ENCODE results near the gene PKD1L1. TPM values are rescaled to one million over a fixed set of nuclear protein-coding genes. Genes with fewer than 3 reads are reported as not detected.

The PKD1L1 gene
- total RNA-seq, 4 donors from 2014 or later = 0.41 to 37.4 (median 17.5) TPM

DNA sequence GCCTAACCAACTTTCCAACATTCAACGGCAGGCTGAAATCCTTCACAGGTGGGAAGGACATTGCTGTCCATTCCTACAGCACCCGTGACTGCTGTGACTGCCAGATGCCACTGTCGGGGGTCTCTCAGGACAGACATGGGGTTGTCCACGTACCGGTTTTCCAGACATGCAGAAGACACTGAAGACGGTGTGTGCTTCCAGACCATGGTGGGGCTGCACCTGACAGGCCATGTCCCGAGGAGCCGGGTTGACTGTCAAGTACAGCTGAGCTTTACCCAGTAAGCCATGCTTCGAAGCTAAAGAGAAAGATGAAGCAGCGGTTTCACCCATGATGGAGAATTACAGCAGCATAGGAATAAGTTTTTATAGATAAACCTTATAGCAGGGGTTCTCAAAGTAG lies 70.9 kb downstream of the PKD1L1 start:
- Histone ChIP-seq H3K27me3 (no peaks in the 10 kb centered on the region), H3K36me3 (no peaks in the 10 kb centered on the region), H3K9me3 (no peaks in the 10 kb centered on the region), H3K4me1 (no peaks in the 10 kb centered on the region), H3K27ac (no peak overlapping the region), H3K4me3 (no peak overlapping the region)
- no peak for DNase-seq
- in situ Hi-C loops (cut with MboI; ENCODE audit: low pct_ligation_motif_present in 1 of 4, low pct_unique_long_range_greater_than_20kb in 1 of 4, low sequenced_read_pairs in 3 of 4) = no loop called here
- intact Hi-C loops (cut with DNase I; ENCODE audit: low total_unique reads) = no loop called here
- 94% methylated on average over 10 of the region's 10 CpGs; no CpG with 5 or more reads in 1 of the 2 donors for WGBS, 2 donors (ENCODE audit: low coverage in 1 of 2)
- no peak for TF ChIP-seq EP300 (IDR thresholded peaks at IDR 0.05; ENCODE audit: low read depth)
- TF ChIP-seq POLR2A (IDR thresholded peaks at IDR 0.05) = no peak
- no peak for TF ChIP-seq POLR2AphosphoS5 (IDR thresholded peaks at IDR 0.05)
- TF ChIP-seq CTCF (IDR thresholded peaks at IDR 0.05) = no peak

DNA sequence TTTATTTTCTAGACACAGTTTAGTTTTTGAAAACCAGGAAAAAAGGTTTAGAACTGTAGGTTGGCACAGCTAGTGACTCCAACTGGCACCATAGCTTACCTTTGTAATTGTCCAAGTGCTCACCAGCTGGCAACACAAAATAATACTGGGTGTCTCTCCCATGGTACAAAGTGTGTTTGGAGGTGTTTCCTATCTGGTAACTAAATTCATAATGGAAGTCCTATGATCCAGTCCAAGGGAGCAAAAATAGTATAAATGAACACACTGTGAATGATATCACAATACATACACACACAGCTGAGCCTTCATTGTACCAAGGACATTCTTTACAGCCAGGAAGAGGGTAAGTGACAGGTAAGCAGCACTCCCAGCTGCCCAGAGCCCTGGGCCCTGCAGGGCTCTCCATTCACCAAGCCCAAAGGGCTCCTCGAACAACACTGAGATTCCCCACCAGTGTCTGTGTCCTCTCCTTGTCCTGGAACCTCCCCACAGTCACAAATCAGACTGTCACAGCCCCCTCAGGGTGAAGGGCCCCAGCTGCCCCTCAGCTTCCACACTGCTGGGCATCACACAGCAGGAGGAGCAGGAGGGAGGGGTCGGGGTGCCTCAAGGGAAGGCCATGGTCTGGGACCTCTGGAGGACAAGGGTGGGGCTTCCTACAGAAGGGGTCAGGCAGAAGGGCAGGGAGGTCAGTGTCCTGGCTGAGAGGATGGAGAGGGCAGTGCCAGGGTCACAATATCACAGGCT lies 72.1 kb downstream of the PKD1L1 start:
- Histone ChIP-seq H3K9me3 (no peaks in the 10 kb centered on the region), H3K4me1 (no peaks in the 10 kb centered on the region), H3K27ac (no peak overlapping the region), H3K4me3 (no peak overlapping the region), H3K27me3 (no peaks in the 10 kb centered on the region), H3K36me3 (no peaks in the 10 kb centered on the region)
- 83% methylated on average over 2 of the region's 2 CpGs; no CpG with 5 or more reads in 1 of the 2 donors for WGBS, 2 donors (ENCODE audit: low coverage in 1 of 2)
- TF ChIP-seq POLR2A (IDR thresholded peaks at IDR 0.05) (no peak), CTCF (IDR thresholded peaks at IDR 0.05) (no peak), POLR2AphosphoS5 (IDR thresholded peaks at IDR 0.05) (no peak)
- in situ Hi-C loops (cut with MboI; ENCODE audit: low pct_ligation_motif_present in 1 of 4, low pct_unique_long_range_greater_than_20kb in 1 of 4, low sequenced_read_pairs in 3 of 4) = no loop called here
- intact Hi-C loops (cut with DNase I; ENCODE audit: low total_unique reads) = no loop called here
- DNase-seq = no peak

- no peaks in the 10 kb centered on the region for H3K9me3 ChIP-seq
- in situ Hi-C loops (cut with MboI; ENCODE audit: low pct_ligation_motif_present in 1 of 4, low pct_unique_long_range_greater_than_20kb in 1 of 4, low sequenced_read_pairs in 3 of 4) (no loop called here), intact Hi-C loops (cut with DNase I; ENCODE audit: low total_unique reads) (no loop called here)
- H3K27me3 ChIP-seq = no peaks in the 10 kb centered on the region
- no peaks in the 10 kb centered on the region for H3K36me3 ChIP-seq
- TF ChIP-seq POLR2AphosphoS5 (IDR thresholded peaks at IDR 0.05) (no peak), CTCF (IDR thresholded peaks at IDR 0.05) (no peak), EP300 (IDR thresholded peaks at IDR 0.05; ENCODE audit: low read depth) (no peak), POLR2A (IDR thresholded peaks at IDR 0.05) (no peak)
- no peak overlapping the region for H3K27ac ChIP-seq
- DNase-seq = no peak
- no peak overlapping the region for H3K4me3 ChIP-seq
- no peaks in the 10 kb centered on the region for H3K4me1 ChIP-seq
Measured at GRCh38 chr7:47875406-47875805, 72.9 kb downstream of the PKD1L1 start.

DNA sequence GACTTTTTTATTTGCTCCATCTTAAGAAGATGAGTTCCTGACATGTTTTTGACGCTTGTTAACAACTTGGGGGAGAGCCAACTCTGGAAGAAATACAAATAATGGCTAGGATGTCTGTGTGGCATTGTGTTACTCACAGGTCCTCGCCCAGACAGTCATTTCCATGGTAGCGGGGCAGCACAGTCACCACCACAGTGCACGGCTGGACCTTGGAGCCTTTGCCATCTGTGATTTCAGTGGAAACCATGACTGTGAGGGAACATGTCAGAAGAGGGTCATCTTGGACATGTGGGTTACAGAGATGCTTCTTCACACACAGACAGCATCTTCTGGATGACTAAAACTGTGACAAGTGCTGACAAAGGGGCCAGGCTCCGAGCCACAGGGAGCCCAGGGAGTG lies 74.5 kb downstream of the PKD1L1 start:
- Histone ChIP-seq H3K36me3 (no peaks in the 10 kb centered on the region), H3K27ac (no peak overlapping the region), H3K4me1 (no peaks in the 10 kb centered on the region), H3K9me3 (no peaks in the 10 kb centered on the region), H3K4me3 (no peak overlapping the region), H3K27me3 (no peaks in the 10 kb centered on the region)
- no peak for DNase-seq
- 76% methylated on average over 5 of the region's 5 CpGs; no CpG with 5 or more reads in 1 of the 2 donors for WGBS, 2 donors (ENCODE audit: low coverage in 1 of 2)
- in situ Hi-C loops (cut with MboI; ENCODE audit: low pct_ligation_motif_present in 1 of 4, low pct_unique_long_range_greater_than_20kb in 1 of 4, low sequenced_read_pairs in 3 of 4) (no loop called here), intact Hi-C loops (cut with DNase I; ENCODE audit: low total_unique reads) (no loop called here)
- TF ChIP-seq POLR2A (IDR thresholded peaks at IDR 0.05) (no peak), CTCF (IDR thresholded peaks at IDR 0.05) (no peak), POLR2AphosphoS5 (IDR thresholded peaks at IDR 0.05) (no peak), EP300 (IDR thresholded peaks at IDR 0.05; ENCODE audit: low read depth) (no peak)

Measured in transverse colon (tissue), 4 donors.